RPMI7951 (cell line): ENCODE results near the gene PSME2. TPM values are rescaled to one million over a fixed set of nuclear protein-coding genes. Genes with fewer than 3 reads are reported as not detected.

ENCODE experiments used
- DNase-seq: peaks from one replicate; pipeline ENCODE4 v3.0.0-alpha.2; 2012; ENCODE audit warnings: low read depth
- total RNA-seq: library from RNA; depleted of rRNA; stranded (reverse); fragments of >200 nt; shearing (Covaris generic); gene quantifications from 2 replicates; pipeline ENCODE4 v1.2.3, GENCODE V29; 2014

The PSME2 gene
- total RNA-seq, 1 experiment from 2014 or later: 262 TPM

DNA sequence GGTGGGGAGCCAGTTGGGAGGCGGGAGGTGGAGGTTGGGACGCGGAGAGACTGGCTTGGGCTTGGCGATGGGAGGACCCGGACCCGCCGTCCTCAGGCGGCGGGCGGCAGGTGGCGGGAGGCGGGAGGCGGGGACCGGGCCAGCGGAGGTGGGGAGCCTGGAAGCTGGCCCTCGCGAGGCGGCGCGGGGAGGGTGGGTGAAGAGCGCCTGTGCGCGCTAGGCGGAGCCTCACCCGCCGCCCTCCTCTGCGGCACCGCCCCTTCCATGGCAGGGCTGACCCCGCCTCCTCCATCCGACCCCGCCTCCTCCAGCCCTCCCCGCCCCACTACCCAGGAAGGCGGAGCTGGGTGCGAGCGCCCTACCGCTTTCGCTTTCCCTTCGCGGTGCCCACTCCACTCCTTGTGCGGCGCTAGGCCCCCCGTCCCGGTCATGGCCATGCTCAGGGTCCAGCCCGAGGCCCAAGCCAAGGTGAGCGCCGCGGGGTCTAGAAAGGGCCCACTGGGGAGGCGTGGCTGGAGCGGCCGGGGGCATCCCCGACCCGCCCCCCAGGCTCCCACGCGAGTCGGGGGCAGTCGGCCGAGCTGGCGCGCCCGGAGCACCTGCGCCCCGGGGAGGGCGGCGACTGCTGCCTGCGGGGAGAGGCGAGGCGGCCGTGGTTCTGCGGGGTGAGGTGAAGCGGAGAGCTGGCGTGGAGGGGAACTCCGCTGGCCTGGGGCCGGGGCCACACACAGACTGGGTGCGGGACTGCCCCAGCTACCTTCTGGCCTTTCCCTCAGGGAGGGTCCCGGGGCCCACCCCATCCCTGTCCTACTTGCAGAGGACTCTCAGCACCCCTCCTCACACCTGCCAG is 10.4 kb downstream of the PSME2 start, which contains the start of gene PSME1:
PSME1 (plus strand) TSS at position 361 of the 850 bp plus-strand sequence; CDS start at position 430, 69 bp downstream.
- peak; percentile 84 for DNase-seq

DNA sequence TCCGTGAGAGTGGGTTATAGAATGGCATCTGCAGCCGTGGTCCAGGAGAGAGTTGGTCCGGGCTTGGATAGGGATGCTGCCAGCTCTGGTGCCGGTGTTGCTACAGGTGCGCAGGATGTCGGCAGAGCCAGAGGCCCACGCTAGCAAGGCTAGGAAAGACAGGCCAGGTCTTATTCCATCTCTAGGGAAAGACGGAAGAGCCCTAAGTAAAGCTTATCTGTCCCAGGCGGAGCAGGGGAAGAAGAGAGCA is 10.9 kb downstream of the PSME2 start:
- DNase-seq: no peak

DNA sequence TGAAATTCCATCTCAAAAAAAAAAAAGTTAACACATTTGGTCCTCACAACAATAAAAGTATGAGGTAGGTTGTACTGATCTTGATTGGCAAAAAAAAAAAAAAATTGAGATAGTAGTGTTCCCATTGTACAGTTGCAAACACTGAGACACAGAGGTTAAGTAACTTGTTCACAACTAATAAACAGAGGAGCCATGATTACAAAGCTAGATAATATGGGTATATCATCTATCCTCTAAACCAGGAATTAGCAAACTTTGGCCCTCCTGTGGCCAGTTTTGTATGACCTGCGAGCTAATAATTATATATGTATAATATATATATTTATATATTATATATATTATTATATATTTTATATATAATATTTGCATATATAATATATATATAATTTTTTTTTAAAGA is 12.7 kb downstream of the PSME2 start:
- no peak for DNase-seq

DNA sequence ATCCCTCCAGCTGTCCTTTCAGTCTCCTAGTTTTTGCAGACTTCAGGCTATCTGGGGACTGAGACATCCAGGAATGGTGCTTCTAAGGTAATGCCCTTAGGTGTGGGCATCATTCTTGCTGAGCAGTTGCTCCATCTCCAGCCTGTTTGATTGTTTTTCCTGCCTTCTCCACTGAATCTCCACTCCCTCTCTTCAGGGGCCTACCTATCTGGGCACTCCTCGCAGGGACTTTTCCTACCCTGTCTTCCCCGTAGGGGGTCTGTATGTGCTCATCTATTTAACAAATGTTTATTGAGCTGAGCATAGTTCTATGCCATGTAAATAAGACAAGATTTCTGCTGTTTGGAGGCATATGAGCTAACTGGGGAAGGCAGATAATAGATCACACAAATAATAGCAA is 13.4 kb downstream of the PSME2 start:
- no peak for DNase-seq

DNA sequence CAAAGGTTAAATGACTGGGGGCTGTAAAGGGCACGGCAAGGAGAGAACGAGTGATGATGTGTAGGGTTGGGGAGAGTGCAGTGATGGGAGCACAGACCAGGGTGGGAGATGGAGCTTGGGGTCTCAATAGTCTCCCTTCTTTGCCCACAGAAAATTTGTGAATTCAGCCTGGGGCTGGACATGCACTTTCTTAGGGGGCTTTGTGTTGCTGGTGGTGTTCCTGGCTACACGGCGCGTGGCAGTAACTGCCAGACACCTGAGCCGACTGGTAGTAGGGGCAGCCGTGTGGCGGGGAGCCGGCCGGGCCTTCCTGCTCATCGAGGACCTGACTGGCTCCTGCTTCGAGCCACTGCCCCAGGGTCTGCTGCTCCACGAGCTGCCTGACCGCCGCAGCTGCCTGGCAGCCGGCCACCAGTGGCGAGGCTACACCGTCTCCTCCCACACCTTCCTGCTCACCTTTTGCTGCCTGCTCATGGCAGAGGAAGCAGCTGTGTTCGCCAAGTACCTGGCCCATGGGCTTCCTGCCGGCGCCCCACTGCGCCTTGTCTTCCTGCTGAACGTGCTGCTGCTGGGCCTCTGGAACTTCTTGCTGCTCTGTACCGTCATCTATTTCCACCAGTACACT is 14.2 kb downstream of the PSME2 start:
- DNase-seq: no peak

DNA sequence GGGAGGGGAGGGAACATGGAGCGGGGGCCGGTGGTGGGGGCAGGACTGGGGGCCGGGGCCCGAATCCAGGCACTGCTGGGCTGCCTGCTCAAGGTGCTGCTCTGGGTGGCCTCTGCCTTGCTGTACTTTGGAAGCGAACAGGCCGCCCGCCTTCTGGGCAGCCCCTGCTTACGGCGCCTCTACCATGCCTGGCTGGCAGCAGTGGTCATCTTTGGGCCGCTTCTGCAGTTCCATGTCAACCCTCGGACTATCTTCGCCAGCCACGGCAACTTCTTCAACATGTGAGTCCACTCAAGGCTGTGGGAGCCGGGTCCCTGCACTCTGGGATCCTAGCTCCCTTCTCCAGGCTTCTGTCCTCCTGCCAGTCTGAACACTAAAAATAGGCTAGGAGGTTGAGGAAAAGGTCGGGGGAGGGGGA is 14.9 kb downstream of the PSME2 start:
- DNase-seq: no peak

DNA sequence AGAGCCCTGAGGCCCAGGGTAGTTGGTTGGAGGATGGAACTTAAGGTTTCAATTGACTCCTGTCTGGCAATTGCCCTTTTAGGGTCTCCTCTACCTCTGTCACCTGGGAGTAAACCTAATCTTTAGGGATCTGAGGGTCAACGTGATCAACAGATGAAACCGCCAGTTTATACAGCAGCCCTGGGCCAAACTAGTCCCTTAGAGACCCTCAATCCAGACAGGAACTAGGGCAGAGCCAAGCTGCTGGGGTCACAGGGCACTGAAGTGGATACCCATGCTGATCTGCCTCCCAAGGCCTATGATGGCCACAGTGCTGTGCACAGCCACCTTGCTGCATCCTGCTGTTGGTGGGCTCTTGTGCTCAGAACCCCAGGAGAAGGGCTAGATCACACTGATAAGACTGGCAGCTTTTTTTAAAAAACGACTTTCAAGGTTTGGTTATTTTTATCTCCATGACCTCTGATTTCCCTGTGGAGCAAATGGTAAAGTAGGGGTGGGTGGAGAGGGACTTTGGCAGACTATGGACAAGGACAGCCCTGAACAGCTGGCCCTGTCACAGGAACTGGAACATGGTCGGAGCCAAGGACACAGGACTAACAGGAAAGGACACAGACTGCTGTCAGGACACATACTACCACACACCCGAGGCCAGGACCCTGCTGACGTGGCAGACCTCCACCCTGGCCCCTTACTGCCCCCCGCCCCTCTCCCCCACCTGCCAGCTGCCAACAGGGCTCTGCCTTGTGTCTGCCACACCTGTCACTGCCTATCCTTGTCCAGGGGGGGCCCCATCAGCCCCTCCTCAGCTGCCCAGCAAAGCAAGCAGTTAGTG is 15.5 kb downstream of the PSME2 start:
- DNase-seq: no peak

DNA sequence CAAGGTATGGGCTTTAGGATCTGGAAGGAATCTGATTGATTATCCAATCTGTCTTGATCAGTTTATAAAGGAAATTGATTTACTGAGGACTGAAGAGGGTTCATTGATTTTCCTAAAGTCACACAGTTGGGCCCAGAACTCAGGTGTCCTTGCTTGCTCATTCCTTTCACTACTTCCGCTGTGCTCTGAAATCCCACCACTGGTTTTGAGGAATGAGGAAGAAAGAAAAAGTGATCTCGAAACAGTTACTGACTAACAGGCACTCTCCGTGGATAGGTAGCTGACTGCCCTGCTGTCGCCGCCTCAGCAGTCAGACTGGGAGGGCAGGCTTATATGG is 16.1 kb downstream of the PSME2 start, which contains the start of gene FITM1:
FITM1 (plus strand) TSS at position 280 of the 337 bp plus-strand sequence. CDS start 905 bp downstream, outside the sequence.
- DNase-seq: no peak

DNA sequence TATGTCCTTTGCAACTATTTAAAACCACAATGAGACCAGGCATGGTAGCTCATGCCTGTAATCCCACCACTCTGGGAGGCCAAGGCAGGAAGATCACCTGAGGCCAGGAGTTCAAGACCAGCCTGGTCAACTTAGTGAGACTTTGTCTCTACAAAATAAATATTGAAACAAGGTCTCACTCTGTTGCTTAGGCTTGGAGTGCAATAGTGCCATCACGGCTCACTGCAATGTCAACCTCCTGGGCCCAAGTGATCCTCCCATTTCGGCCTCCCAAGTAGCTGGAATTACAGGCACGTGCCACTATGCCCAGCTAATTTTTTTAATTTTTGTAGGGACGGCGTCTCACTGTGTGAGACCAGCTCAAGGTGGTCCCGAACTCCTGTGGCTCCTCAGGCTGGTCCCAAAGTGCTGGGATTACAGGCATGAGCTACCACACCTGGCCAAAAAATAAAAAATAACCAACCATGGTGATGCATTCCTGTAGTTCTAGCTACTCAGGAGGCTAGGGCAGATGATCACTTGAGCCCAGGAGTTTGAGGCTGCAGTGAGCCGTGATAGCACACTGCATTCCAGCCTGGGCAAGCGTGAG is 16.9 kb downstream of the PSME2 start:
- DNase-seq: no peak

DNA sequence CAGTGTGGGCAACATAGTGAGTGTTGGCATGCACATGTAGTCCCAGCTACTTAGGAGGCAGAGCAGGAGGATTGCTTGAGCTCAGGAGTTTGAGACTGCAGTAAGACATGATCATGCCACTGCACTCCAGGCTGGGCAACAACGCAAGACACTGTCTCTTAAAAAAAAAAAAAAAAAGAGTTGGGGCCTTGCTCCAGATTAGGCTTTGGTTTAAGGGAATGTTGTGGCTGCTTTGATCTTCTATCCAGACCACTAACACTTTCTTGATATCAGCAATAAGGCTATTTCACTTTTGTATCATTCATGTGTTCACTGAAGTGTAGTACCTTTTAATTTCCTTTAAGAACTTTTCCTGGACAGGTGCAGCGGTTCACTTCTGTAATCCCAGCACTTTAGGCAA is 18.7 kb downstream of the PSME2 start:
- DNase-seq: no peak

DNA sequence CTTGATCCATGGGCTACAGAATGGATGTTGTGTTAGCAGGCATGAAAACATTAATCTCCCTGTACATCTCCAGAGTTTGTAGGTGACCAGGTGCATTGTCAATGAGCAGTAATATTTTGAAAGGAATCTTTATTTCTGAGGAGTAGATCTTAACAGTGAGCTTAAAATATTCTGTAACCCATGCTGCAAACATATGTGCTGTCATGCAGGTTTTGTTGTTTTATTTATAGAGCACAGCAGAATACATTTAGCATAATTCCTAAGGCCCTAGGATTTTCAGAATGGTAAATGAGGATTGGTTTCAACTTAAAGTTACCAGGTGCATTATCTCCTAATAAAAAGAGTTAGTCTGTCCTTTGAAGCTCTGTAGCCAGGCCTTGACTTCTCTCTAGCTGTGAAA is 19.5 kb downstream of the PSME2 start:
- DNase-seq: no peak

DNA sequence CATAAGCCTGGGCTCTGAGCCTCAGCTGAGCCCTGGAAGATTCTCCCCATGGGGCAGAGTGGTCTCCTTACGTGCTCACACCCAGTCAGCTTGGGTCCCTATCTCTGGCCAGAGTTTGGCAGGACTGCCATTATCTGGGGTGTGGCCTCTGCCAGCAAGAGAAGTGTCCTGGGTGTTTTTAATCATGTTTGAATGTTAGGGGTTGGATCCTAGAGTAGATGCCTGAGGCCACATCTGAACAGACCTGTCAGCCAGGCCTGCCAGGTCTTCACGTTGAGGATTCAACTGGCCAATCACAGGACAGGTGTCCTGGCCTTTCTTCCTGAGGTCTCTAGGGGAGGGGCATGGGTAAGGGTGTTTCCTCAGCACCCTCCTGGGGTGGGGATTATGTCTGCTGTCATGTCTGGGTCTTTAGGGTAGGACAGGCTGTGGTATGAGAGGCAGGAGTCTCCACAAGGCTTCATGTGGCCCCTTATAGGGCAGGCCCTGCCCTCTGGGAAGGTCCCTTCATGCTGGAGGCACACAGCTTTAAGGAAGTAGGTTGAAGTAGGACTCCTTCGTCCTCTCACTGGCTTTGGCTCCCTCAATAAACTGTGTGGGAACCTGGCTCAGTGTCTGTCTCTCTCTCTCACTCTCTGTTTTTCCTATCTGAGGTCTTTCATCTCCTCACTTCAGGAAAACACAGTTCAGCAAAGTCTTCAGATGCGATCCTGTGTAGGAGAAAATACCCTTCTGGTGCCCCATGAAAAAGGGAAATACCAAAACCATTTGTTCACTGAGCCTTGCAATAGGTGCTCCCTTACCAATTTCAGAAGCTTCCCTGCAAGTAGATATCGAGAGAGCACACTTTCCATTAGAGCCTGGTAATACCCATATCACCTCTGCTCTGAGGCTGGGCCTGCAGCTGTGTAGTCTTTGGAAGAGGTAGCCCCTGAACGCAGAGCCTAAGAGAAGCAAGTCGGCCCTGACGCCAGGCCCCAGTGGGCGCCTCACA is 22.7 kb downstream of the PSME2 start:
- no peak for DNase-seq

DNA sequence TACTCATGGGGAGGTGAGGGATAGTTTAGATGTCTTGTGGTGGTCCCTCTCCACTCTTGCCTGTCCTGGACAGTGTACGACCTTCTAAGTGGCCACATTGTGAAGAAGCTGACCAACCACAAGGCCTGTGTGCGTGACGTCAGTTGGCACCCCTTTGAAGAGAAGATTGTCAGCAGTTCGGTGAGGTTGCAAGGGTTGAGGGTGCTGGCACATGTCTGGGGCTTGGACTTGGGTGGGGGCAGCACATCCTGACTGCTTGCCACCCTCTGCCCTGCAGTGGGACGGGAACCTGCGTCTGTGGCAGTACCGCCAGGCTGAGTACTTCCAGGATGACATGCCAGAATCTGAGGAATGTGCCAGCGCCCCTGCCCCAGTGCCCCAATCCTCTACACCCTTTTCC is 23.5 kb downstream of the PSME2 start:
- DNase-seq: no peak

DNA sequence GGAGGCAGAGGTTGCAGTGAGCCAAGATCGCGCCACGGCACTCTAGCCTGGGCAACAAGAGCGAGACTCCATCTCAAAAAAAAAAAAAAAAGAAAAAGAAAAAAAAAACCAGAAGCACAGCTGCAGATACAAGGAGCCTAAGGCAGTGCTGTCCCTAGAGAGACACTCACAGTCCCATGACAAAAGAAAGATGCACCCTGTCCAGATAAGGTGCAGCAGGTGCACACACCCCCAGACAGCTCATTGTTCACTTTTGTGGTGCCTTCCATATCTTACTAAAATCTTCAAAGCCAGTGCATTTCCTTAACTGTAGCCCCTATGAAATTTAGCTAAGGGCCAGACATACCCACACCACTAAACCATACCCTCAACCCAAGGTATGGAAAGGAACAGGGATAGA is 24.0 kb downstream of the PSME2 start:
- no peak for DNase-seq

DNA sequence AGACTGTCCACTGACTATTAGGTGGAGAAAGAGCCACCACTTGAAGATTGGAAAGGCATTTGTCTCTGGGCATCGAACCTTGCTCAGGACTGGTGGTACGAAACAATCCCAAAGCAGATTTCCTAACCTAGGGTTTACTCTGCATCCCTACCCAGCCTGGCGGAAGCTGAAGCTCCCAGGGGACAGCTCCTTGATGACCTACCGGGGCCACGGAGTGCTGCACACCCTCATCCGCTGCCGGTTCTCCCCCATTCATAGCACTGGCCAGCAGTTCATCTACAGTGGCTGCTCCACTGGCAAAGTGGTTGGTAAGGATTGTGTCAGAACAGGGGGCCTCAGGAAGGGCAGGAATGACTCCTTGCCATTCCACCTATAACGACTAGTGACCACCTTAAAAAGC is 25.2 kb downstream of the PSME2 start:
- no peak for DNase-seq

DNA sequence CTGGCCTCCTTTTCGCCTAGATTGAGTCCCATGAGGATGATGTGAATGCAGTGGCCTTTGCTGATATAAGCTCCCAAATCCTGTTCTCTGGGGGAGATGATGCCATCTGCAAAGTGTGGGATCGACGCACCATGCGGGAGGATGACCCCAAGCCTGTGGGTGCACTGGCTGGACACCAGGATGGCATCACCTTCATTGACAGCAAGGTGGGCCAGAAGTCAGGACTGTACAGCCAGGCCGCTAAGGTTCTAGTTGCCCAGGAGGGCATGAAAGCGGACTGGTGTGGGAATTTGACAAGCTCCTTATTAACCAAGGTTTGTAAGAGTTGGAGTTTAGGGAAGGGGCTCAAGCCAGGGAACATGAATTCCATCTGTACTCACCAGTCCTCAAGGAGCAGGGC is 26.7 kb downstream of the PSME2 start:
- DNase-seq: no peak

DNA sequence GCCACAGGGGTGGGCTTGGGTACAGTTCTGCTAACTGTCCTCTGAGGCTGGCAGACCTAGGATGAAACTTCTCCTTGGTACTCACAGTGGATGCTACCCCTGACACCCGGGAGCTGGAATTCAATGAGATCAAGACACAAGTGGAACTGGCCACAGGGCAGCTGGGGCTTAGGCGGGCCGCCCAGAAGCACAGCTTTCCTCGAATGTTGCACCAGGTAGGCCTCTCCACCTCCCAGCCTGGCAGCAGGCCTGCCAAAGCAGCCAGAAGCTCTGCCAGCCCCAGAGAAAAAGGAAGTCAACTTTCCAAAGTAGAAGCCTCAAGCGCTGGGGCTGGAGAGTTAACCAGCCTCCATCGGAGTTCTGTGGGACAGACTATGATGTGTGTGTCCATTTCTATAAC is 29.2 kb downstream of the PSME2 start:
- no peak for DNase-seq

DNA sequence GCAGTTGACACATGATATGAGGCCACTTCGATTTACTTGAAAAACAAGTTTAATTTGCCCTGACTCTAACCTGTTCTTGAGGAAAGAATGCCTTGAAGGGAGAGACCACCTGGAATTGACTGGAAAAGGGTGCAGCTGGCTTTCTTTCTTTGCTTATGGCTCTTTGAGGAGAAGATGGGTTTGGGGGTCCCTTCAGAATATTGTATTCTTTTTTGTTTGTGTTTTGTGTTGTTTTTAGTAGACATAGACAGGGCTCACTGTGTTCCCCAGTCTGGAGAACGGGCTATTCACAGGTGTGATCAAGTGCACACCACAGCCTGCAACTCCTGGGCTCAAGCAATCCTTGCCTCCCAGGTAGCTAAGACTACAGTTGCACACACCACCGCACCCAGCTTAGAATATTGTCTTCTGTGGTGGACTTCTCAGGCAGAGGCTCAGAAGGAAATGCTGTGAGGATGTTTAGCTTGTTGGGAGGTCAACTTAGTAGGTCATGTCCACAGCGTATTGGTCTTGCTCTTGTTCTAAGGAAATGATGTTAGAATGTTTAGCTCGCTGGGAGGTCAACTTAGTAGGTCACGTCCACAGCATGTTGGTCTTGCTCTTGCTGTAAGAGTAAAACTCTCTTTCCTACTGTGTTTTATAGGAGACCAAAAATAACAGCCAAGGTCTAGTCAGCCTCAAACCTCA is 30.1 kb downstream of the PSME2 start:
- no peak for DNase-seq

DNA sequence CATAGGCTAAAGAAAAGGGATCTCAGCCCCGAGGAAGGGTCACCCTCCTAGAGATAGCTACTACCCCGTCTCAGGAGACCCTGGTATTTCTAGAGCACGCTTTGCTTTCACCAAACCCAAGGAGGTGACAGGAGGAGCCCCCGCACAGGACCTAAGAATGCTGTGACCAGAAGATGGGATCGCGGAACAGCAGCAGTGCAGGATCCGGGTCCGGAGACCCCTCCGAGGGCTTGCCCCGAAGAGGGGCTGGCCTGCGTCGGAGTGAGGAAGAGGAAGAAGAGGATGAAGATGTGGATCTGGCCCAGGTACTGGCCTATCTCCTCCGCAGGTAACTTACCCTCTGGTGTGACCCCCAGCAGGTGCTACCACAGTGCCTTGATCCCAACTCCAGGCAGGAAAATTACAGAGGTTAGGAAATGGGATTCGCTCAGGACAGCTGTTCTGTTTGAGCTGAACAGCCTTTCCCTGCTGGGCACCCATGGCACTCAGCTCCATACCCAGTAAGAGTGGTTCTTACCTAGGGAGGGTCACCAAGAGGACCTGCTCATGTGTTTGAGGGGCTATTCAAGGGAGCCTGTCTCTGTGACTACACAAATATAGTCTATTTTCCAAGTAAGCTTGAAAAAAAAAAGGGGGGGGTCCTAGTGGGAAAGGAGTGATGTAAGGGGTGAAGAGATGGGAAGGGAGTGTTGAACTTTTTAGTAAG is 30.8 kb downstream of the PSME2 start:
- no peak for DNase-seq
